OCI-LY7 (cell line): ENCODE measurements around the gene KCNN2. TPM values are rescaled to one million over a fixed set of nuclear protein-coding genes. Genes with fewer than 3 reads are reported as not detected.

ENCODE experiments used
- BruUV-seq: library from RNA; stranded (reverse); fragments of 400-500 nt; replicated peaks from 2 replicates; lab custom pipeline; 2021; lab: Mats Ljungman, UMichigan
- CTCF ChIA-PET: fragments of 300-600 bp; sonication (Branson Sonifier 250); formaldehyde crosslinking; loops from one replicate; lab custom pipeline; 2022; ENCODE audit warnings: antibody characterized with exemption; ENCODE audit not compliant: unreplicated experiment; lab: Charles Lee
- POLR2A ChIA-PET: fragments of 300-600 bp; sonication (Branson Sonifier 250); formaldehyde crosslinking; loops from one replicate; lab custom pipeline; 2022; ENCODE audit warnings: antibody characterized with exemption; lab: Charles Lee
- DNase-seq: peaks from one replicate; pipeline ENCODE4 v3.0.0-alpha.2; 2015; ENCODE audit warnings: low spot score
- H2AFZ ChIP-seq: fragments of 200-600 bp; sonication (generic), shearing (Covaris generic); 2 replicates; pipeline ENCODE4 v1.6.1; 2014; ENCODE audit warnings: mild to moderate bottlenecking, antibody characterized with exemption, low read length, moderate library complexity
- H3K27ac ChIP-seq: fragments of 200-600 bp; sonication (generic); 2 replicates; pipeline ENCODE4 v1.5.1; 2014; ENCODE audit warnings: mixed run types, low read depth, mild to moderate bottlenecking, moderate library complexity, low read length, inconsistent platforms; ENCODE audit not compliant: poor library complexity, severe bottlenecking
- H3K36me3 ChIP-seq: fragments of 200-600 bp; sonication (generic); 2 replicates; pipeline ENCODE4 v1.6.1; 2014; ENCODE audit warnings: mild to moderate bottlenecking, antibody characterized with exemption, low read length, moderate library complexity, mixed read lengths; ENCODE audit not compliant: insufficient read depth
- H3K4me1 ChIP-seq: fragments of 200-600 bp; sonication (generic); 2 replicates; pipeline ENCODE4 v1.5.1; 2014; ENCODE audit warnings: mild to moderate bottlenecking, low read length; ENCODE audit not compliant: insufficient read depth, poor library complexity, severe bottlenecking
- H3K4me2 ChIP-seq: fragments of 200-600 bp; sonication (generic); 2 replicates; pipeline ENCODE4 v1.6.1; 2014; ENCODE audit warnings: mild to moderate bottlenecking, low read length
- H3K4me3 ChIP-seq: fragments of 200-600 bp; sonication (generic); 2 replicates; pipeline ENCODE4 v1.5.1; 2014; ENCODE audit warnings: mild to moderate bottlenecking, low read depth, low read length; ENCODE audit not compliant: poor library complexity, severe bottlenecking
- H3K79me2 ChIP-seq: fragments of 200-600 bp; sonication (generic); 2 replicates; pipeline ENCODE4 v1.6.1; 2016; ENCODE audit warnings: low read depth, mild to moderate bottlenecking, low read length, moderate library complexity, mixed read lengths; ENCODE audit not compliant: insufficient read depth
- H3K9me2 ChIP-seq: fragments of 200-600 bp; sonication (generic); 2 replicates; pipeline ENCODE4 v1.6.1; 2016; ENCODE audit warnings: mild to moderate bottlenecking, low read length, mixed read lengths; ENCODE audit not compliant: insufficient read depth
- H3K9me3 ChIP-seq: fragments of 200-600 bp; sonication (generic); 2 replicates; pipeline ENCODE4 v1.6.1; 2014; ENCODE audit warnings: mild to moderate bottlenecking, mixed run types, low read length, mixed read lengths
- H4K20me1 ChIP-seq: fragments of 200-600 bp; sonication (generic); 2 replicates; pipeline ENCODE4 v1.6.1; 2014; ENCODE audit warnings: mild to moderate bottlenecking, antibody characterized with exemption, low read length, moderate library complexity, mixed read lengths; ENCODE audit not compliant: insufficient read depth
- EZH2phosphoT487 ChIP-seq: fragments of 200-600 bp; sonication (generic); IDR thresholded peaks from 2 replicates; pipeline ENCODE4 v1.6.1; 2018; ENCODE audit warnings: low read depth, borderline replicate concordance, mild to moderate bottlenecking, mixed run types, antibody characterized with exemption, low read length, moderate library complexity, mixed read lengths
- intact Hi-C: fragments of 100-400 bp; cut with micrococcal nuclease; formaldehyde crosslinking; loops from one replicate; pipeline ENCODE4 v1.10.0; 2022; ENCODE audit not compliant: unreplicated experiment
- total RNA-seq, 2 experiments: library from RNA; depleted of rRNA in 1 of 2; stranded (reverse); fragments of >200 nt in 1 of 2; shearing (Covaris generic) in 1 of 2; gene quantifications; 2 replicates each; pipeline ENCODE4 v1.2.3, GENCODE V29; 2014 to 2022
- TF ChIP-seq, protein P1 (sequence below): fragments of 200-600 bp; sonication (generic); conservative IDR thresholded peaks from 2 replicates; pipeline ENCODE4 v1.5.1; 2014; ENCODE audit warnings: mild to moderate bottlenecking, antibody characterized with exemption, low read length, moderate library complexity, mixed read lengths

KCNN2 gene
- total RNA-seq, 2 experiments from 2014 or later: not detected

DNA sequence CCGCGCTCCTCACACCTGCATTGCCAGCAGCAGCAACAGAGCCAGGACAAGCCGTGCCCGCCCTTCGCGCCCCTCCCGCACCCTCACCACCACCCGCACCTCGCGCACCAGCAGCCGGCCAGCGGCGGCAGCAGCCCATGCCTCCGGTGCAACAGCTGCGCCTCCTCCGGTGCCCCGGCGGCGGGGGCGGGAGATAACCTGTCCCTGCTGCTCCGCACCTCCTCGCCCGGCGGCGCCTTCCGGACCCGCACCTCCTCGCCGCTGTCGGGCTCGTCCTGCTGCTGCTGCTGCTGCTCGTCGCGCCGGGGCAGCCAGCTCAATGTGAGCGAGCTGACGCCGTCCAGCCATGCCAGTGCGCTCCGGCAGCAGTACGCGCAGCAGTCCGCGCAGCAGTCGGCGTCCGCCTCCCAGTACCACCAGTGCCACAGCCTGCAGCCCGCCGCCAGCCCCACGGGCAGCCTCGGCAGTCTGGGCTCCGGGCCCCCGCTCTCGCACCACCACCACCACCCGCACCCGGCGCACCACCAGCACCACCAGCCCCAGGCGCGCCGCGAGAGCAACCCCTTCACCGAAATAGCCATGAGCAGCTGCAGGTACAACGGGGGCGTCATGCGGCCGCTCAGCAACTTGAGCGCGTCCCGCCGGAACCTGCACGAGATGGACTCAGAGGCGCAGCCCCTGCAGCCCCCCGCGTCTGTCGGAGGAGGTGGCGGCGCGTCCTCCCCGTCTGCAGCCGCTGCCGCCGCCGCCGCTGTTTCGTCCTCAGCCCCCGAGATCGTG lies 517 bp downstream of the KCNN2 start:
- no peak overlapping the region for H3K4me2 ChIP-seq
- H3K4me1 ChIP-seq: no peaks in the 10 kb centered on the region
- no peak for DNase-seq
- BruUV-seq: no TSS peak
- no peak overlapping the region for H2AFZ ChIP-seq
- H4K20me1 ChIP-seq: no peaks in the 10 kb centered on the region
- no peaks in the 10 kb centered on the region for H3K9me3 ChIP-seq
- H3K27ac ChIP-seq: no peak overlapping the region
- intact Hi-C loops: no loop called here
- TF ChIP-seq, protein P1, sequence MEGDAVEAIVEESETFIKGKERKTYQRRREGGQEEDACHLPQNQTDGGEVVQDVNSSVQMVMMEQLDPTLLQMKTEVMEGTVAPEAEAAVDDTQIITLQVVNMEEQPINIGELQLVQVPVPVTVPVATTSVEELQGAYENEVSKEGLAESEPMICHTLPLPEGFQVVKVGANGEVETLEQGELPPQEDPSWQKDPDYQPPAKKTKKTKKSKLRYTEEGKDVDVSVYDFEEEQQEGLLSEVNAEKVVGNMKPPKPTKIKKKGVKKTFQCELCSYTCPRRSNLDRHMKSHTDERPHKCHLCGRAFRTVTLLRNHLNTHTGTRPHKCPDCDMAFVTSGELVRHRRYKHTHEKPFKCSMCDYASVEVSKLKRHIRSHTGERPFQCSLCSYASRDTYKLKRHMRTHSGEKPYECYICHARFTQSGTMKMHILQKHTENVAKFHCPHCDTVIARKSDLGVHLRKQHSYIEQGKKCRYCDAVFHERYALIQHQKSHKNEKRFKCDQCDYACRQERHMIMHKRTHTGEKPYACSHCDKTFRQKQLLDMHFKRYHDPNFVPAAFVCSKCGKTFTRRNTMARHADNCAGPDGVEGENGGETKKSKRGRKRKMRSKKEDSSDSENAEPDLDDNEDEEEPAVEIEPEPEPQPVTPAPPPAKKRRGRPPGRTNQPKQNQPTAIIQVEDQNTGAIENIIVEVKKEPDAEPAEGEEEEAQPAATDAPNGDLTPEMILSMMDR: no peak
- TF ChIP-seq EZH2phosphoT487: no peak
- POLR2A ChIA-PET: no interaction called here
- H3K36me3 ChIP-seq: no peaks in the 10 kb centered on the region
- H3K9me2 ChIP-seq: no peaks in the 10 kb centered on the region
- H3K79me2 ChIP-seq: no peaks in the 10 kb centered on the region
- no peak overlapping the region for H3K4me3 ChIP-seq
- CTCF ChIA-PET: no interaction called here

DNA sequence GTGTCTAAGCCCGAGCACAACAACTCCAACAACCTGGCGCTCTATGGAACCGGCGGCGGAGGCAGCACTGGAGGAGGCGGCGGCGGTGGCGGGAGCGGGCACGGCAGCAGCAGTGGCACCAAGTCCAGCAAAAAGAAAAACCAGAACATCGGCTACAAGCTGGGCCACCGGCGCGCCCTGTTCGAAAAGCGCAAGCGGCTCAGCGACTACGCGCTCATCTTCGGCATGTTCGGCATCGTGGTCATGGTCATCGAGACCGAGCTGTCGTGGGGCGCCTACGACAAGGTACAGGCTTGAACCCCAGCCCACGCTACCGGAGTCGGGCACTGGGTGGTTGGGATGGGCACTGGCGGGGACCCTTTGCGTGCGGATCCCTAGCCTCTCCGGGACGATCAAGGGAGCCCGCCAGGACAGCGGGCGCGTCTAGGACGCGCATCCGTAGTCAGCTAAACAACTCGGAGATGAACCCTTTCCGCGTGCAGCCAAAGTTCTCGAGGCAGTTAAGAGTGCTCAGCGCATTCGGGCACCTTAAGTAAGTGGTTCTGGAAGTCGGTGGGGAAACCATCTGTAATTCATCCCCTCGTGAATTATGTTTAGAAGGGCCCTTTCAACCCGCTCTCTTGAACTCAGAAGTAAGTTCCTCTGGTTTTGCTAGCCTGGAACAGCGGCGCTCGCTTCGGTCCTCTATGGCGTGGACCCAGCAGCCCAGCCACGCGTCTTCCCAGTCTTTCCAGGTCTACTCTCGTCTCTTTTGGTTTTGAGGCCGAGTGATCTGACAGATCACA lies 1.3 kb downstream of the KCNN2 start:
- ChIA-PET POLR2A (no interaction called here), CTCF (no interaction called here)
- Histone ChIP-seq H4K20me1 (no peaks in the 10 kb centered on the region), H2AFZ (no peak overlapping the region), H3K79me2 (no peaks in the 10 kb centered on the region), H3K4me2 (no peak overlapping the region), H3K9me3 (no peaks in the 10 kb centered on the region), H3K4me1 (no peaks in the 10 kb centered on the region), H3K9me2 (no peaks in the 10 kb centered on the region), H3K4me3 (no peak overlapping the region), H3K36me3 (no peaks in the 10 kb centered on the region), H3K27ac (no peak overlapping the region)
- BruUV-seq: no TSS peak
- TF ChIP-seq, protein P1: no peak
- no peak for TF ChIP-seq EZH2phosphoT487
- DNase-seq: no peak
- intact Hi-C loops: no loop called here
